ENCODE data around the gene KCND3. TPM values are rescaled to one million over a fixed set of nuclear protein-coding genes. Genes with fewer than 3 reads are reported as not detected.

Gene KCND3
- total RNA-seq, 1 donor from 2014 or later: 8.1 TPM

- Histone ChIP-seq H3K27ac (no peak overlapping the region), H3K4me1 (no peaks in the 10 kb centered on the region), H3K36me3 (no peaks in the 10 kb centered on the region), H3K9me3 (no peaks in the 10 kb centered on the region), H3K4me3 (no peak overlapping the region), H3K27me3 (no peaks in the 10 kb centered on the region)
- no peak for DNase-seq (ENCODE audit: extremely low spot score in 2 of 2)
- TF ChIP-seq POLR2A (IDR thresholded peaks at IDR 0.05) (no peak), CTCF (IDR thresholded peaks at IDR 0.05) (no peak), POLR2AphosphoS5 (IDR thresholded peaks at IDR 0.05; ENCODE audit: insufficient read depth in 1 of 2, low read depth in 1 of 2) (no peak)
- intact Hi-C loops (cut with DNase I): no loop called here
These were observed 21.0 kb downstream of the KCND3 start for GRCh38 chr1:111968511-111968910.

- Histone ChIP-seq H3K27me3 (no peaks in the 10 kb centered on the region), H3K9me3 (no peaks in the 10 kb centered on the region), H3K4me3 (no peak overlapping the region), H3K36me3 (no peaks in the 10 kb centered on the region), H3K27ac (no peak overlapping the region), H3K4me1 (no peaks in the 10 kb centered on the region)
- TF ChIP-seq CTCF (IDR thresholded peaks at IDR 0.05) (no peak), POLR2A (IDR thresholded peaks at IDR 0.05) (no peak), POLR2AphosphoS5 (IDR thresholded peaks at IDR 0.05; ENCODE audit: insufficient read depth in 1 of 2, low read depth in 1 of 2) (no peak)
- no peak for DNase-seq (ENCODE audit: extremely low spot score in 2 of 2)
- intact Hi-C loops (cut with DNase I): no loop called here
These were observed 21.6 kb downstream of the KCND3 start for GRCh38 chr1:111967886-111968285.

GRCh38 chr1:111967067-111967690 is 22.3 kb downstream of the KCND3 start:
- Histone ChIP-seq H3K4me1 (no peaks in the 10 kb centered on the region), H3K4me3 (no peak overlapping the region), H3K27ac (no peak overlapping the region), H3K9me3 (no peaks in the 10 kb centered on the region), H3K27me3 (no peaks in the 10 kb centered on the region), H3K36me3 (no peaks in the 10 kb centered on the region)
- no peak for TF ChIP-seq POLR2A (IDR thresholded peaks at IDR 0.05)
- no peak for DNase-seq (ENCODE audit: extremely low spot score in 2 of 2)
- intact Hi-C loops (cut with DNase I): no loop called here

GRCh38 chr1:111965781-111966443 is 23.6 kb downstream of the KCND3 start:
- Histone ChIP-seq H3K4me1 (no peaks in the 10 kb centered on the region), H3K27ac (no peak overlapping the region)

More at GRCh38 chr1:111965781-111966443, 23.6 kb downstream of the KCND3 start:
- DNase-seq (ENCODE audit: extremely low spot score in 2 of 2): no peak
- H3K27me3 ChIP-seq: no peaks in the 10 kb centered on the region
- no peaks in the 10 kb centered on the region for H3K36me3 ChIP-seq
- no peaks in the 10 kb centered on the region for H3K9me3 ChIP-seq
- intact Hi-C loops (cut with DNase I): no loop called here
- no peak overlapping the region for H3K4me3 ChIP-seq
- no peak for TF ChIP-seq CTCF (IDR thresholded peaks at IDR 0.05)
- no peak for TF ChIP-seq POLR2AphosphoS5 (IDR thresholded peaks at IDR 0.05; ENCODE audit: insufficient read depth in 1 of 2, low read depth in 1 of 2)
- TF ChIP-seq POLR2A (IDR thresholded peaks at IDR 0.05): no peak
